Muscle of arm (tissue), 14 donors: ENCODE data around the gene BLACAT1. TPM values are rescaled to one million over a fixed set of nuclear protein-coding genes. Genes with fewer than 3 reads are reported as not detected.

Experiments used
- DNase-seq: peaks from one replicate; pipeline ENCODE4 v3.0.0-alpha.2; 2013
- long read RNA-seq, 11 donors: transcript quantifications; one replicate each; lab custom pipeline, GENCODE V29; 2026
- polyA plus RNA-seq, 12 donors: library from polyadenylated mRNA; unstranded; fragments of 120-200 nt; gene quantifications; one replicate each; pipeline ENCODE4 v1.2.1, GENCODE V29; 2013; ENCODE audit not compliant: insufficient read length in 12 of 12

BLACAT1 gene
- under 1 TPM in 1 of 12 donors, not detected in 11; 0.12 TPM for polyA plus RNA-seq
- long read RNA-seq, donor 1 = 0 reads
- long read RNA-seq, donor 2 = 0 reads
- long read RNA-seq, donor 3 = 0 reads
- long read RNA-seq, donor 4 = 0 reads
- long read RNA-seq, donor 5 = 0 reads
- long read RNA-seq, donor 6 = 0 reads
- long read RNA-seq, donor 7 = 0 reads
- long read RNA-seq, donor 8 = 0 reads
- long read RNA-seq, donor 9 = 0 reads
- long read RNA-seq, donor 10, partial matches to known transcripts = 0 of 1 reads
- long read RNA-seq, donor 10, other reads (novel, unspliced or antisense) = 0 of 1 reads
- long read RNA-seq, donor 11 = 0 reads

DNA sequence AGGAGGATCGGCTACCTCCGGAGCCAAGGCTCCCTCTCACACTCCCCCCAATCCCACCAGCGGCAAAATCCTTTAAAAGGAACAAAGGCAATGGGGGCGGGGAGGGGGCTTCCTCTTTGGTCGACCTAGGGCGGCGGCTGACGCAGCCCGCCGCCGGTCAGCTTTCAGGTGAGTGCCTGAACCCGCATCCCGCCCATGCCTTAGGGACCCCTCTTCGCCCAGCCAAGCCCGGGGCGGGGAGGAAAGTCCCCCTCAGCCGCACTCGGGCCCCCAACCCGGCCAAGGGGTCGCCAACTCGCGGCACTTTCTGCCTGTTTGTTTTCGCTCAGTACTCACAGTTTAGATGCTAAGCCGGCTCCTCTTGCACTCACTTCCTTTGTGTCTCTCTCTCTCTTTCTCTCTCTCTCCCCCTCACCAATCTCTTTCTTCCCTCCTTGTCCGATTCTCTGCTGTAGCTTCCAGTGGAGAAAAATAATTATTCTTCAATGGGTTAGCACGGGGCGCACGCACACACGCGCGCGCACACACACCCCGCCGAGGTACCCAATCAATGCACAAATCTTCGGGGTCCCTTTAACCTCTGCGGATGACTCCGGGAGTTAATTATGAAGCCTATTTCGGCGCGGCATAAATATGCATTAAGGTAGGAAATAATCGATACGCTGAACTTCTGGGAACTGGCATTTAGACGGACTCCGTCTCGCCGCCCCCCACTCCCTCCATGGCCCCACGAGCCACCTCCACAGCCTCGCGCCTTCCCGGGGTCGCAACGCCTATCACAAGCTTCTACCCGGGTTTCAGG, at the start of gene BLACAT1:
TSS of gene BLACAT1 (minus strand) at position 465 of the 802 bp plus-strand sequence.
- DNase-seq = no peak

DNA sequence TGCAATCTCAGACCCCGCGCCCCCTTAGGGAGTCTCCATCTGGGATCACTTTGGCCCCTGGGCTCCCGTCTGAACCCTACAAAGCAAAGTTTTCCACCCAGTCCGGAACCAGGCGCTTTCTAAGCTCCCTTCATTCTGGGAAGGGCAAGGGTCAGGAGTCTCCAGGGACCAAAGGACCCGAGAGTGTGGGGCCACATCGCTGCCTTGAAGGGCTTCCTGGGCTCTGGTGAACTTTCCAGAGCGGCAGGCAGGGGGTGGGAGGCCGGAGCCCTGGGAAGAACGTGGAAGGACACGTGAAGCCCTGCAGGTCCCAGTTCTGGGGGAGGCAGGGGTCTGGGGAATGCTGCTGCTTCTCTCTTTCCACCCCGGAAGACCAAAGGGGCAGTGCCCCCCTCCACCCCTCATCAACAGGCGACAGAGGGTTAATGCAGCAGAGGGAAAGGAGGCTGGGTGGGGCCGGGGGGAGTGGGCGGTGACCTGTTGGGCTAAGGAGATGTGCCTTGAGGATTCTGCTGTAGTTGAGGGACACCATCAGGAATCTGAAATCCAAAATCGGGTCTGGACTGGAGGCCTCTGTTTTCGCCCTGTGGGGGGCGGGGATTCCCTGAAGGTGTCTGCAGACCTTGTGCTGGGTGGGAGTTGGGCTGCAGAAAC, 49.4 kb upstream of the BLACAT1 start:
- no peak for DNase-seq

DNA sequence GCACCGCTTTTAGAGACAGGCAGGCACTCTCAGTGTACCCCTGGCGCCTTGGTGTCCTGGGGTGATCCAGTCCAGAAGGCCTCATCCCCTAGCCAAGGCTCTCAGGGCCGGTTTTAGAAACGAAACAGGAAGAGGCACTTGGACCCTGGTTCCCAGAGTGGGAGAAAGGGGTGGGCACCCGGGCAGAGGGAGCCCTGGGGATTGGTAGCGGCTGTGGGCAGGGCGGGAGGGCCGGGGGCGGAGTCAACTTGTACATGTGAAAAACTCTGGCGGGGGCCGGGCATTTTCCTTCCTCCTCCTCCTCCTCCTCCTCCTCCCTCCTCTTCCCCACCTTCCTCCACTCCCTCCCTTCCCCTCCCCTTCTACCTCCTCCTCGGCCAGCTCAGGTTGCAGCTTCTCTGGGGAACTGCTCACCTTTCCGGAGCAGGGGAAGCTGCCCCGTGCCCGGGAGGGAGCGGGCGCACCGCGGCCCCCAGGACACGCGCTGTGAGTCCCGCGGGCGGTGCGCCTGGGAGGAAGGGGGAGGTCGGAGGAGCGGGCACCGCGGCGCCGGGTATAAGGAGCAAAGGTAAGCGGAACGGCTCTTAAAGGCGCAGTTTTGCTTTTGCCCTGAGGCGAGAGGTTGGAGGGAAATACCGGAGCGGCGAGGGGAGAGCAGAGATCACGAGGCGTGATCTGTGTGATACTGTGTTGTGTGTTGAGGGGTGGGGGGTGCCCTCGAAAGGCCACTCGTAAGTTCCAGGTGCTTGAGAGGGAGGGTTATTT, 48.6 kb upstream of the BLACAT1 start, which contains the start of gene CDK18:
TSS of gene CDK18 (plus strand) at position 359 of the 765 bp plus-strand sequence. CDS start 18,499 bp downstream, outside the sequence.
- no peak for DNase-seq

DNA sequence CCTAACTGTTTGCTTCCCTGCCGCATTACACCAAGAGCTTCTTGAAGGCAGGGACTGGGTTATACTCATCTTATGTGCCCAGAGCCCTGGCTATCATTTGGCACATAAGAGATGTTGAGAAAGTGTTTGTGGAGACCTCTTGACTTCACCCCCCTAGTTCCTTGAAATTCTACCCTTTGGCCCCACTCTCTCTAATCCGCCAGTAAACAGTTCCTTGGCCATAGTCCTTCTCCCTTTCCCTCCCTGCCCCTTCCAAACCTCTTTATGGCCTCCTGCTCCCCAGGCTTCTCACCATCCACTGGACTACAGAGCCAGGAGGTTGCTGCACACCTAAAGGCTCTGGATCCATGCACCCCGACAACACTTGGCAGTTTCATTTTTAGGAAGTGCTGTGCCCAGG, 47.1 kb upstream of the BLACAT1 start:
- DNase-seq = no peak

DNA sequence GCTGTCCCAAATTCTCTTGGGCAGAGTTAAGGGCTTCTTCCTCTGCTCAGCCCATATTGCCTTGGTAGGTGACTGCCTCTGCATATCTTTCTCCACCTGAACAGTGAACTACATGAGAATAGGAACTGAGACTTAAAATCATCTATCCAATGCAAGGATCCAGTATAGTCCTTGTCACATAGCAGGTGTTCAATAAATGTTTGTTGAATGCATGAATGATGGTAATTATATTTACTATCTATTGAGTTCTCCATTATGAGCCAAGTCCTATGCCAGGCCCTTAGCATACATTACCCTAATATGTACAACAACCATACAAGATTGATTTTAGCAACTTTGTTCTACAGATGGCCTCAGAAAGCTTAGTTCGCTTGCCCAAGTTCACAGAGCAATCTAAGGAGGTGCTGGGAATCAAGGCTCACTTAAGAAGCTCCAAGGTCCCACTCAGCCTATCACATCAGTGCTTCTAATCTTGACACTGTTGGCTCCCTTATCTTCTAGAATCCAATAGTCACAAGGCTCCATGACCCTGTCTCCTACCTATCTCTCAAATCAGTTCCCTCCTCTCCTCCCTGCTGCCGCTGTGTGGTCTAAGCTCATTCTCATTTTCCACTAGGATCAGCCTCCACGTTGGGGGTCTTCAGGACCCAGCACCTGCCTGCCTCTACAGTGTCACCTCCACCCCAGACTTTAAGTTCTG, 46.4 kb upstream of the BLACAT1 start:
- no peak for DNase-seq

GRCh38 chr1:205500240-205501233, 44.7 kb upstream of the BLACAT1 start:
- DNase-seq = no peak

DNA sequence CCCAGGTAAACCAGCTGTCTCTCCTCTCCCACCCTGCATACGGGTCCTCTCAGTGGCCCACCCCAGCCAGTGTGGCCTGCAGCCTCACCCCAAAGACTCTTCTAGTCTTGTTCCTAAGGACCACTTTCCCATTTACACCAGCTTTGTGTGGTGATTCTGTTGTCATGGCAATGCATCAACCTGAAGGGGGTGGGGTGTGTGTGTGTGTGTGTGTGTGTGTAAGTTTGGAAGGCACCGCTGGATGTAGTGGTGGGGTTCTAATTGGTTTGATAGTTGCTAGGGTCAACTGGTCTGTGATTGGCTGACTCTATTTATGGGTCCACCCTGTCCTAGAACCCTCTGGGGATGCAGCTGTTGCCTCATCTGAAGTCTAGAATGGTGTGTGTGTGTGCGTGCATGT, 43.9 kb upstream of the BLACAT1 start:
- DNase-seq = no peak

DNA sequence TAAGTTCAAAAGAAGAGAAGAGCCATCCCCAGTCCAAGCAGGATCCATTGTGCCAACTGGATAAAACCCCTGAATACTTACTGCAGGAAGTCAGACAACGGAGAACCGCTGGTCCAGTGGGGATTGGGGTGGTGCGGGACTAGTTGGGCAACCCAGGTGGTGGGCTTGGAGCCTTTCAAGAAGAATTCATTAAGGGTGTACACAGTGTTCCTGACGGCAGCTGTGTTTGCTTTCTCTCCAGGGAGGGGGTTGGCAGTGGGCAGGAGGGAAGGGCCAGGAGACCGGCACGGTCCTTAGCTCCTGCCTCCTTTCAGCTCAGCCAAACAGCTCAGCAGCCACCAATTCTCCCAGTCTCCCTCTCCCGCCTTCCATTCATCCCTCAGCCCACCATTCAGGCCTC, 41.5 kb upstream of the BLACAT1 start:
- no peak for DNase-seq

DNA sequence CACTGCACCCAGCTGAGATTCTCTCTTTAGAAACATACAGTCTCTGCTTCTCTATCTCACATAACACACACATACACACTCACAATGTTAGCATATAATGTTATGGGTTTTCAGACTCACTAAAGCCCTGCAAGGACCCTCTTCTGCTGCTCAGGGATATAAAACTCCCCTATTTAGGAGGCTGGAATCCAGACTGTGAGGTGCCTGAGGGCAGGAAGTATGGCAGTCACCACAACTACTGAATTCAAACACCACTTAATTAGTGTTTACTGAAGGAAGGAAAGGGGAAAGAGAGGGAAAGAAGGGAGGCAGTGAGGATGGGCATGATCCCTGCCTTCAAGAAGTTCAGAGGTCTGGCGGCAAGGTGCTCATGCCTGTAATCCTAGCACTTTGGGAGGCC, 40.8 kb upstream of the BLACAT1 start:
- no peak for DNase-seq

GRCh38 chr1:205495237-205495823, 39.5 kb upstream of the BLACAT1 start:
- DNase-seq = no peak

DNA sequence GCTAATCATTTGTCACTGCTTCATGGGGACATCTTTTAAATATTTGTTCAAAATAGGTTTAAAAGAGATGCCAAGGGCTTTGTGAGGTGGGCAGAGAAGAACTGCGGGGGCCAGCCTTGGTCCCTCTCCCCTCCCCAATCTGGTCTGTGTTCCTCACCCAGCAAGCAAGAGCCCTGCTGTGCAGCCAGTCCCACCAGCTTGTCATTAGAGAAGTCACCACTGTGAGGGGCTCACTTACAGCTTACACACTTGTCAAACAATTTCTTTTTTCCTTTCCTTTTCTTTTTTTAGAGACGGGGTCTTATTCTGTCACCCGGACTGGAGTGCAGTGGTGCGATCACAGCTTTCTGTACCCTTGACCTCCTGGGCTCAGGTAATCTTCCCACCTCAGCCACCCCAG, 38.3 kb upstream of the BLACAT1 start:
- no peak for DNase-seq

DNA sequence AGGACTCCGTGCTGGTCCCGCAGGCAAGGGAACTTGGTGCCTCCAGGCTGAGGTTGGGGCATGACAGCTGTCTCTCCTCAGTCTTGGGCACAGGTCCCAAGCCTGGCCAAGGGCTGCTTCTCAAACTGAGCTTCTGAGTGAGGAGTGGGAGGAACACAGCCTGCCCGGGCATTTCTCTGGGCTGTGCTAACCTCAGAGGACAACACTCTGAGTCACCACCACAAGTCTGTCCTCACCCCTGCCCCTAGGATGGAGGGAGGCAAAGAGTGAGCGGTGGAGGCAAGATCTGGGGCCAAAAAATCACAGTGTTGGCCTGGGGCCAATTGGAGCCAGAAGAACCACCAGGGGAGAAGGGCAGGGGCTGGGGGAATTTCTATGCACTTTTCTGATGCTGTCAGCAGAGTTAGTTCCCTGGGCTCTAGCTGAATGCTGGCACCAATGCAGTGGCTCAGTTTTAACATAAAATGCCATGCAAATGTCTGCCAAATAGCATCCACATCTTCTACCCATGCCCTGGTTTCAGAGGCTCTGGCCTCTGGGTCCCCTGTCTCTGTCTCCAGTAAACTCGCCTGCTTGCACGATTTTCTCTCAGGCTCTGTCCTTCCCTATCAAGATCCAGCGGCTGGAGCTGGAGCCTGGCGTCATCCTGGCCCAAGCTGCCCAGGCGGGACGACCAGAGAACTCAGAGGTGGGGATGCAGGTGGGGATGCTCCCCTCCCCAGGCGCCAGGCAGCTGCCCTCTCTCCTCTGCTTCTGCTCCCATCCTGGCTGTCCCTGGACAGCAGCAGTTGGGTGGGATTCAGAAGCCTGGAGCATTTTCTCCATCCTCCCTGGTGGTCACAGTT, 37.6 kb upstream of the BLACAT1 start:
- no peak for DNase-seq

- no peak for DNase-seq
These were observed 36.9 kb upstream of the BLACAT1 start for GRCh38 chr1:205492774-205493173.

GRCh38 chr1:205492201-205492667, 36.4 kb upstream of the BLACAT1 start:
- DNase-seq = no peak

DNA sequence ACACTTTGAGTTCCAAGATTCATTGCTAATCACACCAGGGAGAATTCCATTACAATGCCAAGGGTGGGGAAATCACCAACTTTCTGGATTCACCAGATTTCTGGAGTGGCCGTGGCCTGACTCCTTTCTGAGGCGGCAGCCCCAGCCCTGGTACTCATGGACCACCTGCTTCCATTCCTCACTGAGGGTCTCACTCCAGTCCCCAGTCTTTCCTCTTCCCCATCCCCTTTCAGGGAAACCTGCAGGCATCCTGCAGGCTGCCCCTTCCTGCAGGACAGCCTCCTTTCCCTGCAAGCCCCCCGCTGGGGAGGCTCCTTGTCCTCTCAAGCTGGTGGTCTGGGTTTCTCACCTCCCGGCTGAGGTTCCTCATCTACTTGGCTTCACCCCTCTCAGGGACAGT, 35.9 kb upstream of the BLACAT1 start:
- no peak for DNase-seq

GRCh38 chr1:205488074-205488723, 32.4 kb upstream of the BLACAT1 start:
- peak; percentile 54 for DNase-seq

- DNase-seq = no peak
These were observed 30.4 kb upstream of the BLACAT1 start for GRCh38 chr1:205486258-205486657.
